Trophoblast cell (in vitro differentiated cells and primary cell): ENCODE data around the gene ANGPTL5.

ENCODE experiments used
- DNase-seq, 2 donors: peaks; one replicate each; pipeline ENCODE4 v3.0.0-alpha.2; 2016
- H2AFZ ChIP-seq: 2 replicates; pipeline ENCODE4 v1.6.1; 2013; ENCODE audit warnings: low read length, moderate library complexity, mild to moderate bottlenecking; ENCODE audit not compliant: insufficient read depth, poor library complexity
- H2AK5ac ChIP-seq: 2 replicates; pipeline ENCODE4 v1.6.1; 2013; ENCODE audit warnings: mild to moderate bottlenecking, low read length
- H2BK120ac ChIP-seq: 2 replicates; pipeline ENCODE4 v1.6.1; 2013; ENCODE audit warnings: low read length, mild to moderate bottlenecking, moderate library complexity; ENCODE audit not compliant: insufficient read depth, poor library complexity
- H2BK12ac ChIP-seq: 2 replicates; pipeline ENCODE4 v1.6.1; 2013; ENCODE audit warnings: mild to moderate bottlenecking, low read length, moderate library complexity
- H2BK5ac ChIP-seq: 2 replicates; pipeline ENCODE4 v1.6.1; 2013; ENCODE audit warnings: low read length, low read depth, moderate library complexity, mild to moderate bottlenecking; ENCODE audit not compliant: poor library complexity
- H3K14ac ChIP-seq: 2 replicates; pipeline ENCODE4 v1.6.1; 2013; ENCODE audit warnings: mild to moderate bottlenecking, low read length
- H3K18ac ChIP-seq: 2 replicates; pipeline ENCODE4 v1.6.1; 2013; ENCODE audit warnings: mild to moderate bottlenecking, low read length
- H3K23ac ChIP-seq: 2 replicates; pipeline ENCODE4 v1.6.1; 2013; ENCODE audit warnings: low read length
- H3K27ac ChIP-seq: 2 replicates; pipeline ENCODE4 v1.5.1; 2013; ENCODE audit warnings: low read depth, mild to moderate bottlenecking, inconsistent platforms, low read length, moderate library complexity
- H3K27me3 ChIP-seq: 2 replicates; pipeline ENCODE4 v1.6.1; 2013; ENCODE audit warnings: inconsistent platforms, mild to moderate bottlenecking, low read length, moderate library complexity; ENCODE audit not compliant: insufficient read depth
- H3K36me3 ChIP-seq, 2 experiments: 1 replicate in 1 of 2; 2 replicates in 1 of 2; pipeline ENCODE4 v1.6.1; 2013; ENCODE audit warnings: low read length in 2 of 2, mild to moderate bottlenecking in 2 of 2, moderate library complexity in 1 of 2; ENCODE audit not compliant: insufficient read depth in 2 of 2, control insufficient read depth in 1 of 2
- H3K4ac ChIP-seq: 2 replicates; pipeline ENCODE4 v1.6.1; 2013; ENCODE audit warnings: low read depth, mild to moderate bottlenecking, low read length, moderate library complexity
- H3K4me1 ChIP-seq, 2 experiments: 1 replicate in 1 of 2; 2 replicates in 1 of 2; pipeline ENCODE4 v1.6.1; 2013; ENCODE audit warnings: low read length in 2 of 2, mild to moderate bottlenecking in 2 of 2, moderate library complexity in 1 of 2; ENCODE audit not compliant: insufficient read depth in 2 of 2, control insufficient read depth in 1 of 2
- H3K4me2 ChIP-seq: 2 replicates; pipeline ENCODE4 v1.6.1; 2013; ENCODE audit warnings: inconsistent platforms, mild to moderate bottlenecking, low read length, moderate library complexity
- H3K4me3 ChIP-seq: 2 replicates; pipeline ENCODE4 v1.5.1; 2013; ENCODE audit warnings: mild to moderate bottlenecking, low read depth, low read length, inconsistent platforms
- H3K79me1 ChIP-seq: one replicate; pipeline ENCODE4 v1.6.1; 2013; ENCODE audit warnings: low read length
- H3K79me2 ChIP-seq: 2 replicates; pipeline ENCODE4 v1.6.1; 2013; ENCODE audit warnings: low read length, mild to moderate bottlenecking; ENCODE audit not compliant: control insufficient read depth, insufficient read depth, poor library complexity
- H3K9ac ChIP-seq: 2 replicates; pipeline ENCODE4 v1.6.1; 2013; ENCODE audit warnings: mild to moderate bottlenecking, low read length
- H3K9me3 ChIP-seq: 2 replicates; pipeline ENCODE4 v1.6.1; 2013; ENCODE audit warnings: low read depth, mild to moderate bottlenecking, control low read depth, inconsistent platforms, low read length; ENCODE audit not compliant: insufficient read depth
- H4K12ac ChIP-seq: 2 replicates; pipeline ENCODE4 v1.6.1; 2013; ENCODE audit warnings: low read depth, mild to moderate bottlenecking, low read length, moderate library complexity
- H4K8ac ChIP-seq: 2 replicates; pipeline ENCODE4 v1.6.1; 2013; ENCODE audit warnings: low read depth, mild to moderate bottlenecking, low read length, moderate library complexity
- H4K91ac ChIP-seq: one replicate; pipeline ENCODE4 v1.6.1; 2013; ENCODE audit warnings: low read depth, mild to moderate bottlenecking, low read length, moderate library complexity
- WGBS: extraction: QIAGEN DNeasy Blood & Tissue Kit; methylation state at CpG from one replicate; pipeline ENCODE4 v1.1.7; 2013; ENCODE audit warnings: missing lambda C conversion rate; ENCODE audit not compliant: insufficient read length, insufficient coverage; ENCODE audit errors: extremely low coverage; 5-methylcytosine and 5-hydroxymethylcytosine counted together

ANGPTL5 gene

DNA sequence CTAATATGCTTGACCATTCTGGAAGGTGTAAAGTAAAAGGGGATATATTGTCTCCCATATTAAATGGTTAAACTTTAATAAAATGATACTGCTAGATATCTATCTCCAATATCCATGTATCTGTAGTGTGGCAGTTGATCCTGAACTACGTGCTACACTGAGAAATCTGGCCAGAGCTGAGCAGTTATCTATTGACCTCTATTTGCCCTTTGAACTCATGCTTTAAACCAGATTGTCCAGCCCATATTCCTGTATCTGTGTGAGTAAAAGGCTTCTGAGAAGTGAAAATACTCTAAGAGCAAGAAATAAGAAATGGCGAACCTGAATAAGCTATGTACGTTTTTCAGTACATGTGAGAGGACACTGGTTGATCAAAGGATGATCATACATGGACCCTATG is 39.0 kb upstream of the ANGPTL5 start:
- Histone ChIP-seq H2BK120ac (no peak overlapping the region), H3K23ac (no peak overlapping the region), H3K18ac (no peak overlapping the region), H3K36me3 (no peaks in the 10 kb centered on the region), H3K4me1 (no peaks in the 10 kb centered on the region), H3K79me2 (no peaks in the 10 kb centered on the region), H2BK12ac (no peak overlapping the region), H3K4me2 (no peak overlapping the region), H3K79me1 (no peaks in the 10 kb centered on the region), H3K9ac (no peak overlapping the region), H3K9me3 (no peaks in the 10 kb centered on the region), H3K14ac (no peak overlapping the region), H3K4me3 (no peak overlapping the region), H4K8ac (no peak overlapping the region), H3K4ac (no peak overlapping the region), H3K27ac (no peak overlapping the region), H3K27me3 (no peaks in the 10 kb centered on the region), H4K91ac (no peak overlapping the region), H2AFZ (no peak overlapping the region), H2AK5ac (no peak overlapping the region), H2BK5ac (no peak overlapping the region), H4K12ac (no peak overlapping the region)
- no CpG with 5 or more reads among the region's 3 CpGs for WGBS
- DNase-seq, result no peak

DNA sequence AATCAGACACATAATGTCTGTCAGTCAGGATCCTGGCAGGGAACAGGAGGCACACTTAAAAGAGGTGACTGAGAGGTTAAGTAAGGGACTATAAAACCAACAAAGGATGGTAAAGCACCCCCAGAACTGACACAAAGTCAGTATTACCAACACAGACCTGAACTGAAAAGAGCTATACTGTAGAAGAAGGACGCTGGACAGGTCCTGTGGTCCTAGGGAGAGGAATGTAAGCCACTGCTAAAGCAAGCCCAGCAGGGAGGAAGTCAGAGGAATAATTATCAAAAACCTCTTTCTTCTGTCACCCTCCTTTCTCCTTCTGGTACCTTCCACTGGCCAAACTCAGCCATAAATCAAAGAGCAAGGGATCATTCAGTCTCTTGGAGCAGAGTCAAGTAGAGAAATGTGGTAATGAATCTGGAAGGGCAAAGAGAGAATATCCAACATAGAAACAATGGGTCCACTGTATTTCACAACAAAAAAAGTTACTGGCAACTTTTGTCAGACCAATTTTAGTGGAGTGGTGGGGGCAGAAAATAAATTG is 33.4 kb upstream of the ANGPTL5 start:
- H3K27me3 ChIP-seq, result no peaks in the 10 kb centered on the region
- H2BK12ac ChIP-seq, result no peak overlapping the region
- H3K4me3 ChIP-seq, result no peak overlapping the region
- H3K4ac ChIP-seq, result no peak overlapping the region
- no peak for DNase-seq
- H3K79me1 ChIP-seq, result no peaks in the 10 kb centered on the region
- H2AFZ ChIP-seq, result no peak overlapping the region
- no peak overlapping the region for H3K14ac ChIP-seq
- no peak overlapping the region for H4K8ac ChIP-seq
- no peak overlapping the region for H2BK5ac ChIP-seq
- no peak overlapping the region for H3K9ac ChIP-seq
- no peak overlapping the region for H3K27ac ChIP-seq
- H4K91ac ChIP-seq, result no peak overlapping the region
- no peak overlapping the region for H3K23ac ChIP-seq
- no peak overlapping the region for H4K12ac ChIP-seq
- no peak overlapping the region for H3K4me2 ChIP-seq
- no peak overlapping the region for H2AK5ac ChIP-seq
- no peak overlapping the region for H3K18ac ChIP-seq
- no peak overlapping the region for H2BK120ac ChIP-seq
- no CpG with 5 or more reads among the region's 1 CpG for WGBS
- no peaks in the 10 kb centered on the region for H3K79me2 ChIP-seq
- H3K9me3 ChIP-seq, result no peaks in the 10 kb centered on the region
- no peaks in the 10 kb centered on the region for H3K4me1 ChIP-seq
- no peaks in the 10 kb centered on the region for H3K36me3 ChIP-seq

DNA sequence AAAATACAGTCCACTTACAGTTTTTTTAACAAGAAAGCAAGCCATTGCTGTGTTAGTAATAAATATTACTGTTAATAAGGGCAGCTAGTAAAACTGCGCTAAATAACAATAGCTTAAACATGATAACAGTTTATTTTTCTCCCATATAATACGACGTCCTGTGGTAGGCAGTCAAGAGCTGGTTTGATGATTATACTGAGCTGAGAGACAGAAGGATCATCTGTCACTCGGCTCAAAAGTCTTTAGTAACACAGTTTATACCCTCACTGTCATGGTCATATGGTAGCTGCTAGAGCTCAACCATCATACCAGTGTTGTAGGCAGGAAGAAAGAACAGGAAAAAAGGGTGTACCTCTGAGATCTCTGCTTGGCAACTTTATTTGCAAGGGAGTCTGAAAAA is 29.1 kb upstream of the ANGPTL5 start:
- Histone ChIP-seq H3K4me3 (no peak overlapping the region), H4K8ac (no peak overlapping the region), H4K91ac (no peak overlapping the region), H3K27ac (no peak overlapping the region), H2AK5ac (no peak overlapping the region), H2BK5ac (no peak overlapping the region), H3K9me3 (no peaks in the 10 kb centered on the region), H3K9ac (no peak overlapping the region), H3K23ac (no peak overlapping the region), H3K36me3 (no peaks in the 10 kb centered on the region), H3K4ac (no peak overlapping the region), H2BK12ac (no peak overlapping the region), H3K4me2 (no peak overlapping the region), H3K4me1 (no peaks in the 10 kb centered on the region), H2AFZ (no peak overlapping the region), H4K12ac (no peak overlapping the region), H3K79me1 (no peaks in the 10 kb centered on the region), H3K18ac (no peak overlapping the region), H2BK120ac (no peak overlapping the region), H3K79me2 (no peaks in the 10 kb centered on the region), H3K27me3 (no peaks in the 10 kb centered on the region), H3K14ac (no peak overlapping the region)
- no peak for DNase-seq
- no CpG with 5 or more reads among the region's 4 CpGs for WGBS

DNA sequence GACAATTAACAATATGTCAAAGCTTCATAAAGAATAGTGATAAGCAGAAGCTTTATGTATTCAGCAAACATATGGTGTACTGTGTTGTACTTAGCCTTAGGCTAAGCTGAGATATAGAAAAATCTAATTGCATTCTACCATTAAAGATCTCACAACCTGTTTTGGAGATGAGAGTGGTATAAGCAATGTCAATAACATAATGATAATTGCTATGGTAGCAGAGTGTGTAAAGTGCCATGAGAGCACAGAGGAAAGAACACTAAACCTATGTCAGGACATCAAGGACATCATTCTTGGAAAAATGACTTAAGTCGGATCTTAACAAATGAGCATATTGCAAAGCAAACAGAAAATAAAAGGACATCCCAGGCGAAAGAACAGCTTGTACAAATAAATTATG is 28.6 kb upstream of the ANGPTL5 start:
- Histone ChIP-seq H4K12ac (no peak overlapping the region), H3K79me2 (no peaks in the 10 kb centered on the region)
- DNase-seq, result no peak

More for the DNA sequence above, 28.6 kb upstream of the ANGPTL5 start:
- no peak overlapping the region for H3K18ac ChIP-seq
- no peak overlapping the region for H3K4ac ChIP-seq
- H3K27me3 ChIP-seq, result no peaks in the 10 kb centered on the region
- H2BK120ac ChIP-seq, result no peak overlapping the region
- H2BK5ac ChIP-seq, result no peak overlapping the region
- no peaks in the 10 kb centered on the region for H3K4me1 ChIP-seq
- no peak overlapping the region for H3K9ac ChIP-seq
- no peak overlapping the region for H2AK5ac ChIP-seq
- no peak overlapping the region for H3K4me2 ChIP-seq
- H4K8ac ChIP-seq, result no peak overlapping the region
- H3K79me1 ChIP-seq, result no peaks in the 10 kb centered on the region
- WGBS, result no CpG with 5 or more reads among the region's 2 CpGs
- H3K14ac ChIP-seq, result no peak overlapping the region
- H3K23ac ChIP-seq, result no peak overlapping the region
- H3K9me3 ChIP-seq, result no peaks in the 10 kb centered on the region
- H3K4me3 ChIP-seq, result no peak overlapping the region
- no peak overlapping the region for H3K27ac ChIP-seq
- H2AFZ ChIP-seq, result no peak overlapping the region
- H4K91ac ChIP-seq, result no peak overlapping the region
- H2BK12ac ChIP-seq, result no peak overlapping the region
- H3K36me3 ChIP-seq, result no peaks in the 10 kb centered on the region
